ENCODE measurements around the gene GPR15.

GPR15 gene

DNA sequence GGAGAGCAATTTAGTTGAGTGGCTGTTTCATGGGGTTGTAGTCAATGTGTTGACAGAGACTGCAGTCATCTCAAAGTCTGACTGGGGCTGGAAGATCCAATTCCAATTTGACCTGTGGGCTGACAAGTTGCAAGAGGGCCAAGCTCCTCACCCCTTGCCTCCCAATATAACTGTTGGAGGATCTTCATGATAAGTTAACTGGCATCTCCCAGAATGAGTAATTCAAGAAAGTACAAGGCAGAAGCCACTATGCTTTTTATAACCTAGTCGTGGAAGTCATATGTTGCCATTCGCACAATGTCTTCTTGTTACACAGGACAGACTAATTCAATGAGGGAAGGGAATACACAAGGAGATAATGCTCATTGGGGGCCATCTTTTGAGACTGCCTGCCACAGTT is 29.1 kb downstream of the GPR15 start:
- no peak overlapping the region for H3K4me3 ChIP-seq (ENCODE audit: low read length)
- no peaks in the 10 kb centered on the region for H3K9me3 ChIP-seq (ENCODE audit: insufficient read depth, low read length)
- no peaks in the 10 kb centered on the region for H3K36me3 ChIP-seq (replicated peaks; ENCODE audit: low read depth, low read length)
- no peak for TF ChIP-seq EZH2phosphoT487 (IDR thresholded peaks at IDR 0.05; ENCODE audit: low read depth)
- TF ChIP-seq, protein P1, sequence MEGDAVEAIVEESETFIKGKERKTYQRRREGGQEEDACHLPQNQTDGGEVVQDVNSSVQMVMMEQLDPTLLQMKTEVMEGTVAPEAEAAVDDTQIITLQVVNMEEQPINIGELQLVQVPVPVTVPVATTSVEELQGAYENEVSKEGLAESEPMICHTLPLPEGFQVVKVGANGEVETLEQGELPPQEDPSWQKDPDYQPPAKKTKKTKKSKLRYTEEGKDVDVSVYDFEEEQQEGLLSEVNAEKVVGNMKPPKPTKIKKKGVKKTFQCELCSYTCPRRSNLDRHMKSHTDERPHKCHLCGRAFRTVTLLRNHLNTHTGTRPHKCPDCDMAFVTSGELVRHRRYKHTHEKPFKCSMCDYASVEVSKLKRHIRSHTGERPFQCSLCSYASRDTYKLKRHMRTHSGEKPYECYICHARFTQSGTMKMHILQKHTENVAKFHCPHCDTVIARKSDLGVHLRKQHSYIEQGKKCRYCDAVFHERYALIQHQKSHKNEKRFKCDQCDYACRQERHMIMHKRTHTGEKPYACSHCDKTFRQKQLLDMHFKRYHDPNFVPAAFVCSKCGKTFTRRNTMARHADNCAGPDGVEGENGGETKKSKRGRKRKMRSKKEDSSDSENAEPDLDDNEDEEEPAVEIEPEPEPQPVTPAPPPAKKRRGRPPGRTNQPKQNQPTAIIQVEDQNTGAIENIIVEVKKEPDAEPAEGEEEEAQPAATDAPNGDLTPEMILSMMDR (IDR thresholded peaks at IDR 0.05; ENCODE audit: low read depth, low read length): no peak
- no peak overlapping the region for H3K9ac ChIP-seq (ENCODE audit: low read length)
- no peak overlapping the region for H3K4me2 ChIP-seq (ENCODE audit: low read length)
- H4K20me1 ChIP-seq (ENCODE audit: insufficient read depth, low read length): no peaks in the 10 kb centered on the region
- no peaks in the 10 kb centered on the region for H3K79me2 ChIP-seq (ENCODE audit: low read length)
- H3K27ac ChIP-seq (ENCODE audit: low read length): no peak overlapping the region
- peaks cover 39% of the 10 kb centered on the region for H3K27me3 ChIP-seq (ENCODE audit: low read depth, low read length)
- H3K4me1 ChIP-seq (ENCODE audit: low read length): peaks cover 47% of the 10 kb centered on the region
- H2AFZ ChIP-seq (ENCODE audit: low read depth, low read length): no peak overlapping the region

DNA sequence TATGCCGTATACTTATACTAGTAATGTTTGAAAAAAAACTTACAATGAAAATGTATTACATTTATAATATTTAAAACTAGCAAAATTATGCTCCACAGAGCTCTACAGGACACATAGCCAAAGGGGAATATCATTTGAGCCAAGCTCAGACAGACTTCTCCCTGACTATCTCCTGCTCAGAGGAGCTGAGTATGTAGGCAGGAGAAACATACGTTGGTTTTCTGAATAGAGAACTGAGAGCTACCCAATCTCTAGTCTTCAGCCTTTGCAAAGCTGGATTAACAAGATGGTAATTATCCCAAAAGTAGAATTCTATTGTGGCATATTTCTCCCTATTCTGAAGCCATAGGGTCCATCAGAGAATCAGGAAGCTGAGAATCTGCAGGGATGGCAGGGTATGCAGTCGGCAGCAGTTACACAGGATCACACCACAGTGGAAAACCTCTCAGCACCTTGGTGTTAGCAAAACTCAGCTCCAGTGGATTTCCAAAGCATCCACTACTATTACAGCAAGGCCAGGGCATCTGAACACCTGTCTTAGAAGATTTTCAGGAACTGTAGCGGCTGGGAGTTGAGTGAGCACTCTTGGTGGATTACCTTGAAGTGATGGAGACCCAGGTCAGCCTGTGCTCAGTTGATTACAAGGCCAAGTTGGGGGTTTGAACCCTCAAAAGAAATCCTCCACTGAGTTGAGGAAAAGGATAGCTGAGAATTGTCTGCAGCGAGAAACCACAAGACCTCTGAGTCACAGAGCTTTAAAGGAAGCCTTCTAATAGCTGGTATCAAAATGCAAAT is 30.1 kb downstream of the GPR15 start:
- Histone ChIP-seq H3K4me2 (ENCODE audit: low read length) (no peak overlapping the region), H2AFZ (ENCODE audit: low read depth, low read length) (no peak overlapping the region), H3K27ac (ENCODE audit: low read length) (no peak overlapping the region), H3K79me2 (ENCODE audit: low read length) (no peaks in the 10 kb centered on the region), H3K27me3 (ENCODE audit: low read depth, low read length) (peaks cover 36% of the 10 kb centered on the region), H3K9me3 (ENCODE audit: insufficient read depth, low read length) (no peaks in the 10 kb centered on the region), H3K9ac (ENCODE audit: low read length) (no peak overlapping the region), H3K4me1 (ENCODE audit: low read length) (peaks cover 37% of the 10 kb centered on the region), H4K20me1 (ENCODE audit: insufficient read depth, low read length) (no peaks in the 10 kb centered on the region), H3K4me3 (ENCODE audit: low read length) (no peak overlapping the region), H3K36me3 (replicated peaks; ENCODE audit: low read depth, low read length) (no peaks in the 10 kb centered on the region)
- no peak for TF ChIP-seq EZH2phosphoT487 (IDR thresholded peaks at IDR 0.05; ENCODE audit: low read depth)
- TF ChIP-seq, protein P1 (IDR thresholded peaks at IDR 0.05; ENCODE audit: low read depth, low read length): no peak

DNA sequence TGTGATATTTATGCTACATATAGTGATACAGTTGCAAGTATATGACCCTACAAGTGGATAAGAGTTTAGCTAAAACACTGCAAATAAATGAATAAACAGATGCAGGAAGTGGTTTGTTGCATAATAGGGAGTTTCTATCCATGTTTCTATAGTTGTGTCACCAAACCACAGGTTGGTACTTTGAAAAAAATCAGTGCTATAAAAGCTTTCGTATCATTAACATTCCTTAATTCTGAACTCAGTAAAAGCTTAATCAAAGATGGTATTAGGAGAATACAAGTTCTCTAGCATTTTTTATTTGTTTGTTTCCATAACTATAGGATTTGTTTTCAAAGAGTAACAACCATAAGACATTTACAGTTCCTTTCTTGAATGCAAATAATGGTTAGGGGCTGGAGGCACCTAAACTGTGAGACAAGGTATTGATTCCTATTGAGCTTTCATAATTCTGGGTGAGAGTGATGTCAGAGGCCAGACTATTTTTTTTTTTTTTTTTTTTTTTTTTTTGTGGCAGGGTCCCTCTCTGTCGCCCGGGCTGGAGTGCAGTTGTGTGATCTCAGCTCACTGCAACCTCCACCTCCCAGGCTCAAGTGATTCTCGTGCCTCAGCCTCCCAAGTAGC is 32.0 kb downstream of the GPR15 start:
- Histone ChIP-seq H3K4me3 (ENCODE audit: low read length) (no peak overlapping the region), H2AFZ (ENCODE audit: low read depth, low read length) (no peak overlapping the region), H3K9me3 (ENCODE audit: insufficient read depth, low read length) (no peaks in the 10 kb centered on the region), H3K79me2 (ENCODE audit: low read length) (no peaks in the 10 kb centered on the region), H3K27ac (ENCODE audit: low read length) (no peak overlapping the region), H3K36me3 (replicated peaks; ENCODE audit: low read depth, low read length) (no peaks in the 10 kb centered on the region), H4K20me1 (ENCODE audit: insufficient read depth, low read length) (no peaks in the 10 kb centered on the region), H3K27me3 (ENCODE audit: low read depth, low read length) (peaks cover 20% of the 10 kb centered on the region), H3K4me2 (ENCODE audit: low read length) (0 out of 2 replicates have a peak overlapping the region, but pooled peaks have one; percentile 0), H3K4me1 (ENCODE audit: low read length) (peaks cover 28% of the 10 kb centered on the region), H3K9ac (ENCODE audit: low read length) (no peak overlapping the region)
- TF ChIP-seq EZH2phosphoT487 (IDR thresholded peaks at IDR 0.05; ENCODE audit: low read depth): no peak
- TF ChIP-seq, protein P1 (IDR thresholded peaks at IDR 0.05; ENCODE audit: low read depth, low read length): no peak

DNA sequence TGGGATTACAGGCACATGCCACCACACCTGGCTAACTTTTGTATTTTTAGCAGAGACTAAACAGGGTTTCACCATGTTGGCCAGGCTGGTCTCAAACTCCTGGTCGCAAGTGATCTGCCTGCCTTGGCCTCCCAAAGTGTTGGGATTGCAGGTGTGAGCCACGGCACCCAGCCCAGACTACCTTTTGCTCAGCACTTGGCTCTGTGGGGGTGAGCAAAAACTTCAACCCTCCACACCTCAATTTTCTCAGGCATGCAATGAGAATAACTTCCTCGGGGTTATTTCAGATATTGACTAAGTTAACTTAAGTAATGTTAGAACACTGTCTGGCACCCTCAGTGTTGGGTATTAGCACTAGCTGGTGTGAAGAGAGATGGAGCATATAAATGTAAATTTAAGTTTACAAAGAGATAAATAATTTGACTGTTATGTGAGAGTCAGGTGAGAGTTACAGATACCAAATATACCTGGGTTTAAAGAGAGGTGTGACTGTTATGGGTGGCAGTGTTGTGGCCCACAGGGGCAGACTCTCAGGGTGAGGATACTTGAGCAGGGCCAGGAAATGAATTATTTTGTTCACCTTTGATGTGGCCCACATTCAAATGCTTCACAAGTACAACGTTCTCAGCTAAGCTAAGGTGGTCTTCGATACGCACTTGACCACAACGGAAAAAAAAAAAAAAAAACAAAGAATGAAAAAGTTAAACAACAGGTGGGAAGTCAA is 32.7 kb downstream of the GPR15 start:
- Histone ChIP-seq H3K9ac (ENCODE audit: low read length) (no peak overlapping the region), H3K27ac (ENCODE audit: low read length) (no peak overlapping the region), H4K20me1 (ENCODE audit: insufficient read depth, low read length) (no peaks in the 10 kb centered on the region), H2AFZ (ENCODE audit: low read depth, low read length) (no peak overlapping the region), H3K79me2 (ENCODE audit: low read length) (no peaks in the 10 kb centered on the region), H3K4me2 (ENCODE audit: low read length) (no peak overlapping the region), H3K36me3 (replicated peaks; ENCODE audit: low read depth, low read length) (no peaks in the 10 kb centered on the region), H3K27me3 (ENCODE audit: low read depth, low read length) (peaks cover 20% of the 10 kb centered on the region), H3K4me1 (ENCODE audit: low read length) (peaks cover 28% of the 10 kb centered on the region), H3K9me3 (ENCODE audit: insufficient read depth, low read length) (no peaks in the 10 kb centered on the region), H3K4me3 (ENCODE audit: low read length) (no peak overlapping the region)
- no peak for TF ChIP-seq EZH2phosphoT487 (IDR thresholded peaks at IDR 0.05; ENCODE audit: low read depth)
- TF ChIP-seq, protein P1 (IDR thresholded peaks at IDR 0.05; ENCODE audit: low read depth, low read length): no peak

All from OCI-LY3 (cell line).